ENCODE data around the gene SLC4A3.

DNA sequence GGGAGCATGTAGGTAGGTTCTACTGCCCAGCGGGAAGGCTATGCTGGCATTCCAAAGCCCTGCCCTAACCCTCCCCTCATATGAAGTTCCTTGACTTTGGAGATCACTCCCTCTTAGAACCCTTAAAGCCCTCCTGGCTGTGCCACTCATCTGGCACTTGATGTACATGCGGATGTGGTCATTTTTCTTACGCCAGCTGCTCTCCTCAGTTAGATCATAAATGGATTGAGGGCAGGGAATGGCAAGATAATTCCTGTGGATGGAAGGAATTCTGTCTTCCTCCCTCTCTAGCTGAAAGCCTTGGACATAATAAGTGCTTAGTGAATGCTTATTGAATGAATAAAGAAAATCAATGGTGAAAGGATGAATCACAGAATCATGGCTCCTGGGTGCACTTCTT, 51.6 kb downstream of the SLC4A3 start:
- TF ChIP-seq, protein P1, sequence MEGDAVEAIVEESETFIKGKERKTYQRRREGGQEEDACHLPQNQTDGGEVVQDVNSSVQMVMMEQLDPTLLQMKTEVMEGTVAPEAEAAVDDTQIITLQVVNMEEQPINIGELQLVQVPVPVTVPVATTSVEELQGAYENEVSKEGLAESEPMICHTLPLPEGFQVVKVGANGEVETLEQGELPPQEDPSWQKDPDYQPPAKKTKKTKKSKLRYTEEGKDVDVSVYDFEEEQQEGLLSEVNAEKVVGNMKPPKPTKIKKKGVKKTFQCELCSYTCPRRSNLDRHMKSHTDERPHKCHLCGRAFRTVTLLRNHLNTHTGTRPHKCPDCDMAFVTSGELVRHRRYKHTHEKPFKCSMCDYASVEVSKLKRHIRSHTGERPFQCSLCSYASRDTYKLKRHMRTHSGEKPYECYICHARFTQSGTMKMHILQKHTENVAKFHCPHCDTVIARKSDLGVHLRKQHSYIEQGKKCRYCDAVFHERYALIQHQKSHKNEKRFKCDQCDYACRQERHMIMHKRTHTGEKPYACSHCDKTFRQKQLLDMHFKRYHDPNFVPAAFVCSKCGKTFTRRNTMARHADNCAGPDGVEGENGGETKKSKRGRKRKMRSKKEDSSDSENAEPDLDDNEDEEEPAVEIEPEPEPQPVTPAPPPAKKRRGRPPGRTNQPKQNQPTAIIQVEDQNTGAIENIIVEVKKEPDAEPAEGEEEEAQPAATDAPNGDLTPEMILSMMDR (conservative IDR thresholded peaks at IDR 0.05), result no peak
- no peak for TF ChIP-seq ZFX (IDR thresholded peaks at IDR 0.05)
